T-helper 17 cell (primary cell): ENCODE results near the gene FBN1. TPM values are rescaled to one million over a fixed set of nuclear protein-coding genes. Genes with fewer than 3 reads are reported as not detected.

Experiments
- ATAC-seq: fragments of 150-1000 bp; cut with Tn5 transposase; 2 replicates; pipeline ENCODE4 v1.10.0; 2021; ENCODE audit warnings: mild to moderate bottlenecking, moderate library complexity
- DNase-seq, 3 donors: peaks; one replicate each; pipeline versions ENCODE4 v3.0.0 to v3.0.0-alpha.2; 2020 to 2021
- H3K9me3 ChIP-seq: one replicate; pipeline ENCODE4 v1.7.0; 2013; ENCODE audit warnings: low read length, mild to moderate bottlenecking; ENCODE audit not compliant: control insufficient read depth, poor library complexity, severe bottlenecking
- H3K27ac Mint-ChIP-seq: one replicate; pipeline ENCODE4 v1.8.0; 2022; ENCODE audit warnings: mild to moderate bottlenecking, moderate library complexity, mixed read lengths
- H3K27me3 Mint-ChIP-seq: one replicate; pipeline ENCODE4 v1.8.0; 2022; ENCODE audit warnings: mixed read lengths
- H3K36me3 Mint-ChIP-seq: one replicate; pipeline ENCODE4 v1.8.0; 2022; ENCODE audit warnings: low read depth, mixed read lengths
- H3K4me1 Mint-ChIP-seq: one replicate; pipeline ENCODE4 v1.8.0; 2022; ENCODE audit warnings: mild to moderate bottlenecking, mixed read lengths
- H3K4me3 Mint-ChIP-seq: one replicate; pipeline ENCODE4 v1.8.0; 2022; ENCODE audit warnings: mild to moderate bottlenecking, moderate library complexity, mixed read lengths
- total RNA-seq, 4 donors: library from RNA in 2 of 4; stranded (reverse) in 2 of 4; gene quantifications; one replicate each; pipeline ENCODE4 v1.2.3 and lab custom pipeline; 2022 to 2026

Gene FBN1
- total RNA-seq, 2 donors from 2014 or later = 0.07 to 0.29 TPM

GRCh38 chr15:48580736-48581135 is 64.8 kb downstream of the FBN1 start:
- no peak for DNase-seq
- no peaks in the 10 kb centered on the region for H3K36me3 Mint-ChIP-seq
- H3K4me3 Mint-ChIP-seq = no peak overlapping the region

GRCh38 chr15:48579945-48580671 is 65.4 kb downstream of the FBN1 start:
- DNase-seq (no peak), ATAC-seq (no peak)
- Mint-ChIP-seq H3K27me3 (no peaks in the 10 kb centered on the region), H3K4me1 (no peaks in the 10 kb centered on the region), H3K4me3 (no peak overlapping the region), H3K36me3 (no peaks in the 10 kb centered on the region), H3K27ac (no peak overlapping the region)
- no peaks in the 10 kb centered on the region for H3K9me3 ChIP-seq

More at GRCh38 chr15:48580736-48581135, 64.8 kb downstream of the FBN1 start:
- no peak for ATAC-seq
- no peaks in the 10 kb centered on the region for H3K4me1 Mint-ChIP-seq
- no peak overlapping the region for H3K27ac Mint-ChIP-seq
- no peaks in the 10 kb centered on the region for H3K9me3 ChIP-seq
- H3K27me3 Mint-ChIP-seq = no peaks in the 10 kb centered on the region

- no peaks in the 10 kb centered on the region for H3K27me3 Mint-ChIP-seq
- H3K4me1 Mint-ChIP-seq = no peaks in the 10 kb centered on the region
- no peak for DNase-seq
- no peak overlapping the region for H3K27ac Mint-ChIP-seq
- no peaks in the 10 kb centered on the region for H3K9me3 ChIP-seq
- no peak for ATAC-seq
- no peaks in the 10 kb centered on the region for H3K36me3 Mint-ChIP-seq
- no peak overlapping the region for H3K4me3 Mint-ChIP-seq
Observed at GRCh38 chr15:48578965-48579364, 66.5 kb downstream of the FBN1 start.

- ATAC-seq (no peak), DNase-seq (no peak)
- H3K27ac Mint-ChIP-seq = no peak overlapping the region
- H3K36me3 Mint-ChIP-seq = no peaks in the 10 kb centered on the region
- no peaks in the 10 kb centered on the region for H3K4me1 Mint-ChIP-seq
- H3K4me3 Mint-ChIP-seq = no peak overlapping the region
- no peaks in the 10 kb centered on the region for H3K9me3 ChIP-seq
- no peaks in the 10 kb centered on the region for H3K27me3 Mint-ChIP-seq
Observed at GRCh38 chr15:48577469-48577868, 68.0 kb downstream of the FBN1 start.

- Mint-ChIP-seq H3K4me3 (no peak overlapping the region), H3K36me3 (no peaks in the 10 kb centered on the region), H3K27me3 (no peaks in the 10 kb centered on the region), H3K4me1 (no peaks in the 10 kb centered on the region), H3K27ac (no peak overlapping the region)
- no peaks in the 10 kb centered on the region for H3K9me3 ChIP-seq
- DNase-seq (no peak), ATAC-seq (no peak)
Observed at GRCh38 chr15:48574187-48574586, 71.3 kb downstream of the FBN1 start.

GRCh38 chr15:48573780-48574179 is 71.7 kb downstream of the FBN1 start:
- Mint-ChIP-seq H3K4me1 (no peaks in the 10 kb centered on the region), H3K36me3 (no peaks in the 10 kb centered on the region), H3K27me3 (no peaks in the 10 kb centered on the region), H3K4me3 (no peak overlapping the region), H3K27ac (no peak overlapping the region)
- DNase-seq = no peak
- H3K9me3 ChIP-seq = no peaks in the 10 kb centered on the region
- ATAC-seq = no peak

- DNase-seq (no peak), ATAC-seq (no peak)
- Mint-ChIP-seq H3K4me1 (no peaks in the 10 kb centered on the region), H3K4me3 (no peak overlapping the region), H3K27ac (no peak overlapping the region), H3K36me3 (no peaks in the 10 kb centered on the region), H3K27me3 (no peaks in the 10 kb centered on the region)
- H3K9me3 ChIP-seq = no peaks in the 10 kb centered on the region
Observed at GRCh38 chr15:48572823-48573222, 72.7 kb downstream of the FBN1 start.

- Mint-ChIP-seq H3K4me3 (no peak overlapping the region), H3K36me3 (no peaks in the 10 kb centered on the region), H3K4me1 (no peaks in the 10 kb centered on the region), H3K27me3 (peaks cover 5% of the 10 kb centered on the region), H3K27ac (no peak overlapping the region)
- no peak for DNase-seq
- H3K9me3 ChIP-seq = no peaks in the 10 kb centered on the region
- no peak for ATAC-seq
Observed at GRCh38 chr15:48571510-48571909, 74.0 kb downstream of the FBN1 start.

GRCh38 chr15:48570822-48571221 is 74.7 kb downstream of the FBN1 start:
- H3K4me3 Mint-ChIP-seq = no peak overlapping the region
- H3K4me1 Mint-ChIP-seq = no peaks in the 10 kb centered on the region
- H3K36me3 Mint-ChIP-seq = no peaks in the 10 kb centered on the region
- ATAC-seq (no peak), DNase-seq (no peak)
- H3K9me3 ChIP-seq = no peaks in the 10 kb centered on the region
- H3K27me3 Mint-ChIP-seq = peaks cover 5% of the 10 kb centered on the region
- no peak overlapping the region for H3K27ac Mint-ChIP-seq

GRCh38 chr15:48569591-48570302 is 75.8 kb downstream of the FBN1 start:
- Mint-ChIP-seq H3K4me1 (no peaks in the 10 kb centered on the region), H3K27me3 (peaks cover 5% of the 10 kb centered on the region), H3K27ac (no peak overlapping the region), H3K4me3 (no peak overlapping the region), H3K36me3 (no peaks in the 10 kb centered on the region)
- DNase-seq (no peak), ATAC-seq (no peak)
- H3K9me3 ChIP-seq = no peaks in the 10 kb centered on the region

- ATAC-seq = no peak
- no peak for DNase-seq
- no peaks in the 10 kb centered on the region for H3K4me1 Mint-ChIP-seq
- H3K9me3 ChIP-seq = peaks cover 3% of the 10 kb centered on the region
- no peak overlapping the region for H3K27ac Mint-ChIP-seq
- no peak overlapping the region for H3K4me3 Mint-ChIP-seq
- peaks cover 17% of the 10 kb centered on the region for H3K27me3 Mint-ChIP-seq
- H3K36me3 Mint-ChIP-seq = no peaks in the 10 kb centered on the region
Observed at GRCh38 chr15:48566668-48567067, 78.8 kb downstream of the FBN1 start.

GRCh38 chr15:48565560-48566482 is 79.7 kb downstream of the FBN1 start:
- peaks cover 3% of the 10 kb centered on the region for H3K9me3 ChIP-seq
- no peak overlapping the region for H3K4me3 Mint-ChIP-seq
- no peaks in the 10 kb centered on the region for H3K36me3 Mint-ChIP-seq
- H3K27ac Mint-ChIP-seq = no peak overlapping the region
- H3K4me1 Mint-ChIP-seq = no peaks in the 10 kb centered on the region
- DNase-seq (no peak), ATAC-seq (no peak)
- H3K27me3 Mint-ChIP-seq = peaks cover 17% of the 10 kb centered on the region

GRCh38 chr15:48564690-48565089 is 80.8 kb downstream of the FBN1 start:
- ATAC-seq (no peak), DNase-seq (no peak)
- Mint-ChIP-seq H3K27ac (no peak overlapping the region), H3K4me3 (no peak overlapping the region), H3K27me3 (peaks cover 18% of the 10 kb centered on the region), H3K4me1 (no peaks in the 10 kb centered on the region), H3K36me3 (no peaks in the 10 kb centered on the region)
- H3K9me3 ChIP-seq = peaks cover 3% of the 10 kb centered on the region
